Right cardiac atrium (tissue), 5 donors: ENCODE data around the gene ATP6V1G3. TPM values are rescaled to one million over a fixed set of nuclear protein-coding genes. Genes with fewer than 3 reads are reported as not detected.

ENCODE experiments used
- ATAC-seq, 2 donors: fragments of 200-7000 bp; cut with Tn5 transposase; one replicate each; pipeline versions ENCODE4 v1.8.0 to v1.9.1; 2020; ENCODE audit warnings: moderate library complexity in 2 of 2, mild to moderate bottlenecking in 1 of 2
- DNase-seq, 3 donors: peaks; one replicate each; pipeline ENCODE4 v3.0.0-alpha.2; 2020
- H3K27ac ChIP-seq: one replicate; pipeline ENCODE4 v1.5.1; 2013; ENCODE audit warnings: mild to moderate bottlenecking, low read length, control low read depth, moderate library complexity
- H3K27me3 ChIP-seq: one replicate; pipeline ENCODE4 v1.6.1; 2013; ENCODE audit not compliant: control insufficient read depth, insufficient read depth
- H3K4me1 ChIP-seq: one replicate; pipeline ENCODE4 v1.6.1; 2013; ENCODE audit warnings: low read length; ENCODE audit not compliant: control insufficient read depth, insufficient read depth
- H3K4me3 ChIP-seq: one replicate; pipeline ENCODE4 v1.5.1; 2013; ENCODE audit warnings: low read length, control low read depth
- H3K9me3 ChIP-seq: one replicate; pipeline ENCODE4 v1.6.1; 2013; ENCODE audit warnings: low read length; ENCODE audit not compliant: control insufficient read depth
- WGBS: extraction: QIAGEN DNeasy Blood & Tissue Kit; methylation state at CpG from one replicate; pipeline ENCODE4 v1.1.7; 2013; 5-methylcytosine and 5-hydroxymethylcytosine counted together
- intact Hi-C, 4 donors: fragments of 100-400 bp; cut with DNase I; formaldehyde crosslinking; loops; one replicate each; pipeline versions ENCODE4 v1.11.0 to v1.14.0; 2022 to 2023
- polyA plus RNA-seq: library from polyadenylated mRNA; stranded (reverse); fragments of 200-250 nt; gene quantifications from one replicate; pipeline ENCODE4 v1.2.3, GENCODE V29; 2013
- total RNA-seq, 4 donors: library from RNA; stranded (reverse); fragmentation: NEBNext Ultra II Directional; extraction: Animal tissue kit (Norgen Biotek cat#: 25700); gene quantifications; one replicate each; pipeline ENCODE4 v1.2.1, GENCODE V29; 2021
- donor health status: healthy with polysubstance abuse.
- donor health status: DM: no; HTN: yes; CAD: no.
- donor health status: DM: no; HTN: no; CAD: no.
- donor health status: DM: no; HTN: yes; CAD: no; lungs with severe emphysema.
- donor health status: DM: yes; HTN: yes; CAD: no.

ATP6V1G3 gene
- total and polyA plus RNA-seq, 5 donors, result not detected

DNA sequence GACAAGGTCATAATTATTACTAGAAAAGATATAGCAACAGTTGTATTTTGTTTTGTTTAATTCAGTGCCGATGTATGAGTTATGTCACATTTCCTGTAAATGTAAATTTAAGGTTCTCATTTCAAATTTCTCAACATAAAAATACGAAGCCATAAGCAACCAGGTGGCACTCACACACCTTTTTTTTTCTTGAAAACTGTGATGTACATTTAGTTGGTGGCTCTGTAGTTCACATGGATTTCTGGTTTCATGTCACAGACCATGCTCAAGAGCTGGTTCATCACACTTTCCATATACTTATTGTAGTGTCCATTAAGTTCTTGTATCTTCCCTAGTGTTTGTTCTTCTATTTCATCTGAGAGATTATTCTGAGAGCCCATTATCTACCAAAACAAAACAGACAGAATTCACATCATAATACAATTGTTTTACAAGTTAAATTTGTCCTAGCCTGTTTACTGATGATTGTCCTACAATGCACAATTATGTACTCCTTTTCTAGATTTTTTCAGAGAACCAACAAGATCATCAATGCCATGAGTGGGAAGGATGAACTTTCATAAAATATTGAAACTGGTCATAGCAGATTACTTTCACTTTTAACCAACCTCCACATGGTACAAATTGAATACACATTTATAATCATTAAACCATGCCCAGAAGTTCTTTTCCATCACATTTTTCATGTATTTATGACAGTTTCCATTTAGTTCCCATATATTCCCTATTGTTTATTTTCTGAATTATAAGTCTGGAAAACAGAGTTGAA is 17.1 kb downstream of the ATP6V1G3 start:
- H3K9me3 ChIP-seq, result no peaks in the 10 kb centered on the region
- WGBS, result 69% methylated on average over 2 of the region's 2 CpGs
- H3K27me3 ChIP-seq, result no peaks in the 10 kb centered on the region
- intact Hi-C loops, result no loop called here
- no peak overlapping the region for H3K4me3 ChIP-seq
- no peak overlapping the region for H3K27ac ChIP-seq
- H3K4me1 ChIP-seq, result no peaks in the 10 kb centered on the region
- DNase-seq (no peak), ATAC-seq (no peak)

DNA sequence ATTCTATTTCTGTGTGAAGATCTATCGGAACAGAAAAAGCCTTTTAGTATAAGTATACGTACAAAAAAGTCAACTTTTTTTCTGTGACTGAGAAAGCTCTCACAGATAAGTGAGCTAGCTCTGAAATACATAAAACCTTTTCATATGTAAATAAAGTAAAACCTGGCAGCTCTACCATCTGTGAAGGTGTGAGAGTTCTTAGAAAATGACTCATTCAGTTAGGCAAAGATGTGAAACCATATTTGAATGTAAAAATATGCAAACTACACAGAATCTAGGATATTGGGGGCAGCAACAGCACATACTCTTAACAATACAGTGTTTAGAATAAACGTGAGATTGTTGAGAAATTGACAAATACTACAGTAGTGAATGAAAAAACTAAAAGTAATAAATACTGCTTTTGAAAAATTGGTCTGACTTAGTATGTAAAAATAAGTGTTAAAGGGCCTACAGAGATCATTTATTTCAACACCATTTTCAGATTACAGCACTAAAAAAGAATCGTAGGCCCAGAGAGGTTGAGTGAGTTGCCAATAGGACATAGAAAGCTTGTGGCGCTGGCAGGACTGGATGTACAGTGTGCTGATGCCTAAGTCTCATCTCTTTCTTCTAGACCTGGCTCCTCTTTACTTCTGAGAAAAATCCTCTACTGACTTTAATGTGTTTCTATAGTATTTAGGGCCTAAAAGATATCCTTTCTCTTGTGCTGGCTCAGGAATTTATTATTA is 19.8 kb downstream of the ATP6V1G3 start:
- Histone ChIP-seq H3K4me1 (no peaks in the 10 kb centered on the region), H3K9me3 (no peaks in the 10 kb centered on the region), H3K27ac (no peak overlapping the region), H3K27me3 (no peaks in the 10 kb centered on the region), H3K4me3 (no peak overlapping the region)
- DNase-seq (no peak), ATAC-seq (no peak)
- 70% methylated on average over 5 of the region's 5 CpGs for WGBS
- intact Hi-C loops, result no loop called here

- H3K27me3 ChIP-seq, result no peaks in the 10 kb centered on the region
- WGBS, result 83% methylated on average over 10 of the region's 10 CpGs
- H3K4me1 ChIP-seq, result no peaks in the 10 kb centered on the region
- H3K4me3 ChIP-seq, result no peak overlapping the region
- H3K27ac ChIP-seq, result no peak overlapping the region
- no peaks in the 10 kb centered on the region for H3K9me3 ChIP-seq
- no peak for DNase-seq
- ATAC-seq, result no peak
- intact Hi-C loops, result no loop called here
These were observed 20.6 kb downstream of the ATP6V1G3 start for GRCh38 chr1:198519639-198520501.

DNA sequence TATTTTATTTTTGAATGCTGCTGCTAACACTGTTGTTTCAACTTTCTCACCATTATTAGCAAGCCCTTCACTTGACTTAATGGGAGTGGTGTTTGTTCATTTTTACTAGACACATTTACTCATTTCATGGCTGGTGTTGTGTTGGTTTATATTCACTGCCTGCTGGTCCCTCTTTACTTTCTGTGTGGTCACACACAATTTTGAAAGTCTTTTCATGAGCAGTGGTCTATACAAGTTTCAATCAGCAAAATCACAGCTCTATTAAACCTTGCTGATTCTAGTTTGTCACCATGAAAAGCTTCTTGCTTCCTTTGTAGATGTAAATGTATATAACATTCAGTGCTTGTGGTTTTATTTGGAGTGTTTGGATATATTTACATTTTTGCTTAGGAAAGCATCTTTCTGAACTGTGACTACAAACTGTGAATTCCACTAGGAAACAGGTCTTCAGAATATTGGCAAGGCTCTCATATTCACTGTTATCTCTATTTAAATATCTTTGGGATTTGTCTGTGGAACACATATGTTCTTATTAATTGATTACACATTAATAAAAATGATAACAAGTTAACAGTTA is 22.8 kb downstream of the ATP6V1G3 start:
- no peak for DNase-seq
- H3K4me3 ChIP-seq, result no peak overlapping the region
- no peaks in the 10 kb centered on the region for H3K27me3 ChIP-seq
- intact Hi-C loops, result no loop called here
- no peaks in the 10 kb centered on the region for H3K9me3 ChIP-seq
- no peaks in the 10 kb centered on the region for H3K4me1 ChIP-seq
- no peak for ATAC-seq
- no peak overlapping the region for H3K27ac ChIP-seq

- Histone ChIP-seq H3K27ac (no peak overlapping the region), H3K27me3 (no peaks in the 10 kb centered on the region), H3K9me3 (no peaks in the 10 kb centered on the region), H3K4me1 (no peaks in the 10 kb centered on the region), H3K4me3 (no peak overlapping the region)
- intact Hi-C loops, result no loop called here
- no peak for DNase-seq
- no peak for ATAC-seq
These were observed 40.4 kb downstream of the ATP6V1G3 start for GRCh38 chr1:198500096-198500495.

- intact Hi-C loops, result no loop called here
- H3K27ac ChIP-seq, result no peak overlapping the region
- 94% methylated on average over 1 of the region's 1 CpG for WGBS
These were observed 40.9 kb downstream of the ATP6V1G3 start for GRCh38 chr1:198499588-198499987.

DNA sequence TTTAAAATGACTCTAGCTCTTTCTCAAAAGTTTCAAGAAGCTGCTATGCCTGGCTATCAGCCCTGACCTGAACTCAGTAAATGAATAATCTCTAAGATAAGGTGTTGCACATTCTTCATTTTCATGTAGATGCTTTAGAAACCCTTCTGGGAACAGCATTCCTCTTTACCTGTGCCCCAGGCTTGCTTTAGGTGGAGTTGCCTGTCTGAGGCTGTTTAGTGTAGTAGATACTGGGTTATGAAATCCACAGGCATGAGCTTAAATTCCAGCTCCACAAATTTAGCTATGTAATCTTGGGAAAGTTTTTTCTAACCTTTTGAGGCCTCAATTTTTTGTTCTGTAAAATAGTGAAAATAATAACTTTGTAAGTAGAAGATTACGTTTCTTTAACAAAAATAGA is 41.6 kb downstream of the ATP6V1G3 start:
- no peaks in the 10 kb centered on the region for H3K4me1 ChIP-seq
- H3K27me3 ChIP-seq, result no peaks in the 10 kb centered on the region
- intact Hi-C loops, result no loop called here
- 84% methylated on average over 1 of the region's 1 CpG for WGBS
- no peak for DNase-seq
- no peak overlapping the region for H3K27ac ChIP-seq
- no peak overlapping the region for H3K4me3 ChIP-seq
- no peaks in the 10 kb centered on the region for H3K9me3 ChIP-seq
- ATAC-seq, result no peak

More at GRCh38 chr1:198499588-198499987, 40.9 kb downstream of the ATP6V1G3 start:
- Histone ChIP-seq H3K9me3 (no peaks in the 10 kb centered on the region), H3K4me3 (no peak overlapping the region), H3K27me3 (no peaks in the 10 kb centered on the region), H3K4me1 (no peaks in the 10 kb centered on the region)
- ATAC-seq (no peak), DNase-seq (no peak)

GRCh38 chr1:198498103-198498385 is 42.4 kb downstream of the ATP6V1G3 start:
- no peak for DNase-seq
- no peaks in the 10 kb centered on the region for H3K4me1 ChIP-seq
- intact Hi-C loops, result no loop called here
- no peaks in the 10 kb centered on the region for H3K9me3 ChIP-seq
- no peak overlapping the region for H3K27ac ChIP-seq
- H3K27me3 ChIP-seq, result no peaks in the 10 kb centered on the region
- no peak for ATAC-seq
- no peak overlapping the region for H3K4me3 ChIP-seq
- WGBS, result 86% methylated on average over 1 of the region's 1 CpG

DNA sequence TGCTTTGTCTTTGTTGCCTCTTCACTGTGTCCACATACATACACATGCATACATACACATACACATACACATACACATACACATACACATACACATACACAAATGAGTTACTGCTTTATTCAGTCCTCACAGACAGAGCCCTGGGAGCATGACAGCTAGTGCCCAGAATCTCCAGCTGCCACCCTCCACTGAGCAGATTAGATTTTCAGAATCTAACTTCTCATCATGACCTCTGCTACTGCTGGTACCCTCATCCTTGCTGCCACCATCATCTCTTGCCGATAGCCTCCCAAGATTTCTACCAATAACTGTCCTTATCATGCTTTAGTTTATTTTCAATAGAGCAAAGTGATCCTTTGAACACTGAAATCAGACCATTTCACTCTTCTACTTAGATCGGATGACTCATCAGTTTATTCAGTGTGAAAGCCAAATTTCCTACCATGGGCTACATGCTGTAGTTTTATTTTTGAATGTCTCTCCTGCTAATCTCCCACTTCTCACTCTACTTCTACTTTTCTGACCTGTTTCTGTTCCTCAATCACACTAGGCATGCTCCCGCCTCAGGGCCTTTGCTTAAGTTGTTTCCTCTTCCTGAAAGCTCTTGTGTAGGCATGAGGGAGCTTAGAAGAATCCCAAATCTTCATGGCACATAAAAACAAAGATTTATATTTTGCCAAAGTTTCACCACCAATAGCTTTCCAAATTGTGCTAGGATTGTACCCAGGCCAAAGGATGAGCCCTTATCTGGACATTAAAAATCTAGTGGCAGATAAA is 43.0 kb downstream of the ATP6V1G3 start:
- intact Hi-C loops, result no loop called here
- no peak overlapping the region for H3K4me3 ChIP-seq
- ATAC-seq (peak in 1 of 2 donors; percentile 40), DNase-seq (no peak)
- H3K9me3 ChIP-seq, result no peaks in the 10 kb centered on the region
- 74% methylated on average over 3 of the region's 3 CpGs for WGBS
- no peaks in the 10 kb centered on the region for H3K4me1 ChIP-seq
- no peak overlapping the region for H3K27ac ChIP-seq
- H3K27me3 ChIP-seq, result no peaks in the 10 kb centered on the region

- Histone ChIP-seq H3K27me3 (no peaks in the 10 kb centered on the region), H3K4me3 (no peak overlapping the region), H3K4me1 (no peaks in the 10 kb centered on the region), H3K9me3 (no peaks in the 10 kb centered on the region), H3K27ac (no peak overlapping the region)
- DNase-seq, result no peak
- ATAC-seq, result no peak
- 90% methylated on average over 6 of the region's 6 CpGs for WGBS
- intact Hi-C loops, result no loop called here
These were observed 44.0 kb downstream of the ATP6V1G3 start for GRCh38 chr1:198496216-198497143.
